Measurements from ENCODE around the gene OR2S2.
"Not testable (repeated sequence)": the region's sequence is repeated elsewhere in the genome, so short reads cannot be mapped to it uniquely, and the experiment has no call there.

Gene OR2S2

GRCh38 chr9:35934069-35934468 is 23.9 kb downstream of the OR2S2 start:
- not testable (repeated sequence) for H3K4me3 ChIP-seq (ENCODE audit: low read depth, low read length)

DNA sequence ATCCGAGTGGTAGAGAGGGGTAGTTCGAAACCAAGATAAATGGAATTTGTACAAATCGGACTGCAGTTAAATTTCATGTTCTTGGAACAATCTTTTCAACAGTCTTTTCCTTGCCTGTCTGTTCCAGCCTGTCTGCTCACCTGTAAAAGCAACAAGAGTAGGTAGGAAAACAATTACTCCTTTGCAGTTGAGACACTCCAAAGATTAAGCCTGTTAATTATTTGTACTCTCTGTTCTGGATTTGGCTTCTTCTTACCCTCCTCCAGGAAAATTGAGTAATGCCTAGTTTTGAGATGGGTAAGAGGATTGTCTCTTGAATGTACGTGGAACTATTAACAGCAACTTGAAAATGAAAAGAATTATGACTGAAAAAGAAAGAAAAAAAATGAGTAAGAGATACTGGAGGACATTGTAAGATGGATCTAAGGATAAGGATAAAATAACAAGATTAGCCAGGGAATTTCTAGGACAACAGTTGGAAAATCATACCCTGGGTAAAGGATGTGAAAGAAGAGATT is 24.3 kb downstream of the OR2S2 start:
- H3K4me3 ChIP-seq (ENCODE audit: low read depth, low read length), result no peak overlapping the region

- no peak overlapping the region for H3K4me3 ChIP-seq (ENCODE audit: low read depth, low read length)
Observed at GRCh38 chr9:35932735-35933134, 25.2 kb downstream of the OR2S2 start.

DNA sequence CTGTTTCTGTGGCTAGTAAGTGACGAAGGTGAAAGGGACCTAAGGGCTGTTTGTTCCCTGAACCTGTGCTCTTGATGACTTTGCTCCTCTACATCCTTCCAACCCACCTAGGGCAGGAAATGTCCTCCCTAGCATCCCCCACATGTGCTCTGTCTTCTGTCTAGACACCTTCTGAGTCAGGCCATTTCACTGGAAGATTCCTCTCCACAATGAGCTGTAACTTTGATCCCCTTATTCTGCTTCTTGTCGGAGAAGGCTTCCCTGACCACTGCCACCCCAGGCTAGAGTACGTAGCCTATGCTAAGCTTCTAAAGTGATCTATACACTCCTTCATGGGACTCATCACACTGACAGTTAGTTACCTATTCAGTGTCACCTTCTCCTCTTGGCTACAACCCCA is 27.0 kb downstream of the OR2S2 start:
- no peak overlapping the region for H3K4me3 ChIP-seq (ENCODE audit: low read depth, low read length)

DNA sequence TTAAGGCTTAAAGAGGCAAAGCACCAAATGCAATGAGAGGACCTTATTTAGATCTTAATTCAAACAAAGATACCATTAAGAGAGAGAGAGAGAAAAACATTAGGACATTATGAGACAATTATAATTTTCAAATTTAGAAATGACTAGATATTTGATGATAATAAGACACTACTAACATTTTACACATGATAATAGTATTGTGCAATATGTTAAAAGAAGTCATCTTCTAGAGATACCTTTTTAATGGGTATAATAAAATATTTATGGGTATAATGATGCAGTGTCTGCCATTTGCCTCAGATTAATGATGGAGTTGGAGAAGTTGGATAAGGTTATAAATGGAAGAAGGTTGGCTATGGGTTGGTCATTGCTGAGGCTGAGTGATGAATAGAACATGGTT is 27.4 kb downstream of the OR2S2 start:
- no peak overlapping the region for H3K4me3 ChIP-seq (ENCODE audit: low read depth, low read length)

GRCh38 chr9:35929453-35929718 is 28.6 kb downstream of the OR2S2 start:
- H3K4me3 ChIP-seq (ENCODE audit: low read depth, low read length), result no peak overlapping the region

DNA sequence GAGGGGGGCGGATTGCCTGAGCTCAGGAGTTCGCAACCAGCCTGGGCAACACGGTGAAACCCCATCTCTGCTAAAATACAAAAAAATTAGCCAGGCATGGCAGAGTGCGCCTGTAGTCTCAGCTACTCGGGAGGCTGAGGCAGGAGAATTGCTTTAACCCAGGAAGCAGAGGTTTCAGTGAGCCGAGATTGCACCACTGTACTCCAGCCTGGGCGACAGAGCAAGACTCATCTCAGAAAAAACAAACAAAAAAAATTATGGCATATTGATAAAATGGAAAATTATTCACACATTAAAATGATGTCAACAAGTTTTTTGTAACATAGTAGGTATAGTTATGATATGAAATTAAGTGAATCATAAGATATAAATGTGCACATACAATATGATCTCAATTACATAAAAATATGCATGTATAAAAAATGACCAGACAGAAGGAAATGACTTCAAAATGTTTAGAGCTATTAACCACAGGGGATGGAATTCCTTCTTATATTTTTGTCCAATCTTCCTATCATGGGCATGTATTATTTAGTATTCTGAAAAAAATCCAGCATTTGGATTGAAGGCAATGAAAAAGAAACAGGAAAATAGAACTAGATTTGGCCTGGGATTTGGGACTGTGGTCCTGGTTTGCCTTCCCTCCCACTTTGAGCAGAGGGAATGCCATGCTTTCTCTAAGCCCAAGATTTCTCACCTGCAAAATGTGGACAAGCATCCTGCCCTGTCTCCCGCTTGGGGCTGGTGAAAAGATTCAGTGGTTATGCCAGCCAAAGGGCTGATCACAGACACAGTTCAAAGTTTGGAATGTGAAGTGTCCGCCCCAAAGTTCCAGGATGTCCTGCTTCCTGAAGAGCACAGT is 29.1 kb downstream of the OR2S2 start:
- H3K4me3 ChIP-seq (ENCODE audit: low read depth, low read length), result no peak overlapping the region

DNA sequence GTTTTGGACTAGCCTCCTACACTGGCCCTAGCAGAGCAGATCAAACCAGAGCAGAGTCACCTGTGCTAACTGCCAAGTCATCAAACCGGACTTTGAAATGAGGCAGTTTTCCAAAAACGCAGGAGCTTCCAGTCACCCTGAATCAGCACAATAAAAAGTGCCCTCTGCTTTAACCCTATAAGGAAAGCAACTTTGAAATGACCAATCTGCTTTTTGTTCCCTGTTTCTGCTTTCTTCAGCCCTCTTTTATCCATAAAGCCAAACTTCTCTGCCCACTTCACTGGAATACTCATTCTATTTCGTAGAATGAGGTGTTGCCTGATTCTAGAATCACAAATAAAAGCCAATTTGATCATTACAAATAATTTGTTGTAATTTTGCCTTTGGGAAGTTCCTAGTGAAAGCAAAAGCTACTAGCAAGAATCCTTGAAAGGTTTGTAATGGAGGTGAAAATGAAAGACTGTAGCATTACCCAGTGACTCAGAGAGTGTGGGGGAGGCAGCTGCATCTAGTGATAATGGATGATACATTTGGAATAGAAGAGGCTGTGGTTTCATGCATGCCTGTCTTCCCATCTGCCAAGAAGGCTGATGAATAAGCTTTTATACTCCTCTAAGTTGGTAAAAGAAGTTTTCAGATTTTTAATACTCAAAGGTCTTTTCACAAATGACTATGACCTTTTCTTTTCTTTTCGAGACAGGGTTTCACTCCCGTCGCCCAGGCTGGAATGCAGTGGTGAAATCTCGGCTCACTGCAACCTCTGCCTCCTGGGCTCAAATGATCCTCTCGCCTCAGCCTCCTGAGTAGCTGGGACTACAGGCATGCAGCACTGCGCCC is 33.8 kb downstream of the OR2S2 start:
- no peak overlapping the region for H3K4me3 ChIP-seq (ENCODE audit: low read depth, low read length)

GRCh38 chr9:35923598-35923926 is 34.4 kb downstream of the OR2S2 start:
- no peak overlapping the region for H3K4me3 ChIP-seq (ENCODE audit: low read depth, low read length)

DNA sequence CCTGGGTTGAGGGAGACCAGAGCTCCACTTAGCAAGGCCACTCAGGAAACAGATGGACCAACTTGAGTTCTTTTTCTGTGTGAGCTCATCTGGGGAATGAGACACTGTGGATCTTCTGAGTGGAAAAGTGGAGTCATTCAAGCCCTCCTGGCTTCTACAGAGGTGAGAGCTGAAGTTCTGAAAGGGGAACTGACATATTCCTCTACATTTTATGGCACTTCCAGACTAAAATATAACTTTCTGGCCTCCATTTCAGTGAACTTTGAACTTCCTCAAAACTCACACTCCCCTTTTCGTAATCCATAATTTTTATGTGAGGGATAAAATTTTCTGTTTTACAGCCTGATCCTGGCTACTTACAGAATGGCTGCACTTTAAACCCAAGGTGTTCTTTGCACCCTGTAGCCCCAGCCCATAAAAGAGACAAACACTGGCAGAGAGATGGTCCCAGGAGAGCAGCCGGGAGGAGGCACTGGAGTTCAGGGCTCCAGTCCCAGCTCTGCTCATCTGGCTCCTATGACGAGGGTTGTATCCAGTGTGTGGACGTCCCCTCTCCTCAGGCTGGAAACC is 37.8 kb downstream of the OR2S2 start:
- H3K4me3 ChIP-seq (ENCODE audit: low read depth, low read length), result no peak overlapping the region

DNA sequence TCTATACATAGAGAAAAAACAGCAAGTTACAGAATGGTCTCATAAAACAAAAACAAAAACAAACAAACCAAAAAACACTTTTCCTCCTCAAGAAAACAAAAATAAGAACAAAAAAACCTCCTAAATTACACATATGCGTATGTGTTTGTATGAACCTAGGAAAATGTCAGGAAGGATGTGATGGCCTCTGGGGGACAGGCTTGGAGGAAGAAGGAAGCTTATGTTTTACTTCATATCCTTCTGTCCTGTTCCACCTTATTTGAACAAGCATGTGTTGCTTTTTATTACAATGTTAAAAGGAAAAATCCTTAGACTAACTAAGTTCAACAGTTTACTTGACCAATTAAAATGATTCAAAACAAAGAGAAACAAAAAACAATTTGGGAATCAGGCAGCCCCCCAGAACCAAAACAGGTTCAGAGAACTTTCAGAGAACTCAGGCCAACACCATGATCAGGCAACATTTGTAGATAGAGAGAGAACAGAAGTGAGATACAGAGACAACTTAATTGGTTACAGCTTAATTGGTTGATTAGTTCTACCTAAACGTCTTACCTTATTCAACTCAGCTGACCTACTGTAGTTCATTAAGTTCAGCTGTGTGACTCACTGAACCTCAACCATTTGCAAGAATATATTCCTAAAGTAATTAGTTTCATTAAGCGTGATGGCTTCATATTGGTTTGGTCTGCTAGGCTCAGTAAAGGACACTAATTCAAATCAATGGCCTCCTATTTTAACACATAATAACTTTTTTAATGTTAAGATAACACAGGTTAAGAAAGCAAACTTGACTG is 38.5 kb downstream of the OR2S2 start:
- H3K4me3 ChIP-seq (ENCODE audit: low read depth, low read length), result no peak overlapping the region

GRCh38 chr9:35918780-35919179 is 39.2 kb downstream of the OR2S2 start:
- H3K4me3 ChIP-seq (ENCODE audit: low read depth, low read length), result no peak overlapping the region

DNA sequence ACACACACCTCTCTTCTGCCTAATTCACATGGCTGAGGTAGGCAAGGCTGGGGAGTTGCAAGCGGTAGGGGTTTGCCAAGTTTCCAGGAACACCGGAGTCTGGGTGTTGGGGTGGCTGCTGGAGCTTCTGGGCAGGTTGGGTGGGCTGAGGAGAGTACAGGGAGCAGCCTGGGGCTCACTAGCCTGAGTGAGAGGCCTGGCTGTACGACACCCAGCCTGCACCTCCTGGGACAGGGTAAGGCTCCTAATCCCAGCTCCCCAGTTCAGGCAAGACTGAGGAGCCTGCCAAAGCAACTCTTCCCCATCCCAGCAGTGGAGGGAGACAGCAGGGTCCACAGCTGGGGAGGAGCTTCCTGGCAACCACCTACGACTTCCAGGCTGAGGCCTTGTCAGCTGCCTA is 40.7 kb downstream of the OR2S2 start:
- no peak overlapping the region for H3K4me3 ChIP-seq (ENCODE audit: low read depth, low read length)

DNA sequence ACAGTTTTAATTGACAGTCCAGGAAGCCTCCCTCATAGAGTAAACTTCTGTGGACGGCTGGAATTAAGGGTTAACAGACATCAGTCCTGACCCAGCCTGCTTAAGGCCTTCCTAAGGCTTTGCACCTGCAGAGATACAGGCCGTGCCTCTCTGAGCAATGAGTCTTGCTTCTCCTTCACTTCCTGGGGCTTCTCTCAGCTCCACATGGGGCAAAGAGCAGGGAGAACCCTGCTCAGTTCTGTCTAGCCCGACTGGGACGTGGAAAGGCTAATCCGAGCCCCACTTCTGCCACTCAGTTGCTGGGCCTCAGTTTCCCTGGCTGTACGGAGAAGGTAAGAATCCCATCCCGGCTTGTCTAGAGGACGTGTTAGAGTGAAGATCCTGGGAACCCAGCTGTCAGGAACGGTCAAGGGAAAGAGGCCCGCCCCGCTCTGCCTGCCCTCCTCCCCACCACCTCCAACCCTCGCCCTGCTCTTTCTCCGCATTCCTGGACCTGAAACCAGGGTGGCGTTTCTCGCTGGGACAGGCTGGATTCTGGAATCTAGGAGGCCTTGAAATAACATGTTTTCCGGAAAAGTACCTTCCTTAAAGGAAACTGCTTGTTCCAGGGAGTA is 42.2 kb downstream of the OR2S2 start:
- H3K4me3 ChIP-seq (ENCODE audit: low read depth, low read length), result no peak overlapping the region

DNA sequence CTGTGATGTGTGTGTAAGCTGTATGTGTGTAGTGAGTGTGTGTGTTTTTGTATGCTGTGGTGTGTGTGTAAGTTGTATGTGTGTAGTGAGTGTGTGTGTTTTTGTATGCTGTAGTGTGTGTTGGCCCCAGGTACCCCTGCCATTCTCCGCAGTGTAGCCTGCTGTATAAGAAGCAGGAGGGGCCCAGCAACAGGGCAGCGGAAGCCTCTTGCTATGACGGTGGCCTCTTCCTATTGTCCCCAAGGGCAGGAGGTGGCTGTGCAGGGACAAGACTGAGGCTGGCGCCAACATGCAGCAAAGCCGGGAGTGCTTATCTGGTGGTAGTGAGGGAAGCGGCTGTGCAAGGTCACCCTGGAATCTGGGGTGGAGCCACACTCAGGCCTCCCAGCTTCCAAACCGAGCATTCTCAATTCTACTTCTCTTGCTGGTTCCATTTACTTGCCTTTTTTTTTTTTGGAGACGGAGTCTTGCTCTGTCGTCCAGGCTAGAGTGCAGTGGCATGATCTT is 43.6 kb downstream of the OR2S2 start:
- H3K4me3 ChIP-seq (ENCODE audit: low read depth, low read length), result no peak overlapping the region

DNA sequence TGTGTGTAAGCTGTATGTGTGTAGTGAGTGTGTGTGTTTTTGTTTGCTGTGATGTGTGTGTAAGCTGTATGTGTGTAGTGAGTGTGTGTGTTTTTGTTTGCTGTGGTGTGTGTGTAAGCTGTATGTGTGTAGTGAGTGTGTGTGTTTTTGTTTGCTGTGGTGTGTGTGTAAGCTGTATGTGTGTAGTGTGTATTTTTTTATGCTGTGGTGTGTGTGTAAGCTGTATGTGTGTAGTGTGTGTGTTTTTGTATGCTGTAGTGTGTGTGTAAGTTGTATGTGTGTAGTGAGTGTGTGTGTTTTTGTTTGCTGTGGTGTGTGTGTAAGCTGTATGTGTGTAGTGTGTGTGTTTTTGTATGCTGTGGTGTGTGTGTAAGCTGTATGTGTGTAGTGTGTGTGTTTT is 44.5 kb downstream of the OR2S2 start:
- H3K4me3 ChIP-seq (ENCODE audit: low read depth, low read length), result not testable (repeated sequence)

- no peak overlapping the region for H3K4me3 ChIP-seq (ENCODE audit: low read depth, low read length)
Observed at GRCh38 chr9:35912791-35913400, 45.1 kb downstream of the OR2S2 start.

DNA sequence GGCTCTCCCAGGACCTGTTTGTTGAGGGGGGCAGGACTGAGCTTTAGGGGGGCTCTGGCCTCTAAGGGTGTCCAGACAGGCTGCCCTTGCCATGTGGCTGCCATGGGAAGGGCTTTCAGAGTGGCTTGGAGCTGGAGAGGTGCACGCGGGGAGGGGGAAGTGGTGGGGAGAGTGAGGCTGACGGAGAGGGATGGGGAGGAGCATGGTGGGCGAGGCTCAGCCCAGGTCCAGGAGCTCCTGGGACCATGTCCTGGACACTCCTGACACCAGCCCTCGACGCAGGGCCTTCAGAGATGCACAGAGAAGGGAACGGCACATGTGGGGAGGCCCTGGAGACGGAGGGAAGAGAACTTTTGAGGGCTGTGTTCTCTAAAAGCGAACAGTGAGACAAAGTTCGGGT is 46.3 kb downstream of the OR2S2 start:
- no peak overlapping the region for H3K4me3 ChIP-seq (ENCODE audit: low read depth, low read length)

DNA sequence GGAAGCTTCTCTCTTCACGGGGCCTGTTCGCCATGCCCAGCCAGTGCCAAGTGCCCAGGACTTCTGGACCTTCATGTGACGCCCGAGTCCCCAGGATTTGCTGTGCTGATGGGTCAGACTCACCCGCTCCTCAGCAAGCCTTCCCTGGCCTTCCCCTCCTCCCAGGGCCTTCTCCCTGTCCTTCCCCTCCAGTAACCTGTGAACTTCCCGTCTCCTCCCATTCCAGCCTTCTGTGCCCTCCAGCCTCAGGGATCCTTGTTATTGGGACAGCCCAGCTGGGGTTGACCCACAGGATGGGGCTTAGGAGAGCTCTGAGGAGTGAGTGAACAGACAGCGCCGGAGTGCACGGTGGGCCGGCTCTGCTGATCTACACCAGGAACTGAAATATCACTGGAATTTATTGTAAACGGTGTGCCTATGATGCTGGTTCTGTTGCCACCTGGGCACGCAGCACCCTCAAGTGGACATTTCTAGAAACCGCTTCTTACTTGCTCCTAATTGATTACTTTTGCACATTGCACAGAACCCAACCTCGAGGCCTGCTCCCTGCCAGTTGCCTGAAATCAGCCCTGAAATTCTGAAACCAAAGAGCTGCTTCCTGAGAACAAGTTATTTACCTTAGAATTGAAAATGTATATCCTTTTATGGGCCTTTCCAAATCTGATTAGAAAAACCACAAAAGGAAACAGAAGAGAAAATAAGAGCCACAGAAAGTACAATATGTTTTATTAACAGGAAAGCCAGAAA is 47.2 kb downstream of the OR2S2 start:
- no peak overlapping the region for H3K4me3 ChIP-seq (ENCODE audit: low read depth, low read length)

Data from iPS-11a (cell line).